Neural cell (in vitro differentiated cells): ENCODE results near the gene P4HA2. TPM values are rescaled to one million over a fixed set of nuclear protein-coding genes. Genes with fewer than 3 reads are reported as not detected.

ENCODE experiments used
- H2AFZ ChIP-seq: fragments of 200-600, 300-800 bp; sonication (generic), shearing (Covaris generic); 2 replicates; pipeline ENCODE4 v1.6.0; 2014; ENCODE audit warnings: low read depth, mild to moderate bottlenecking, antibody characterized with exemption, low read length, moderate library complexity
- H3F3A ChIP-seq: fragments of 200-600 bp; shearing (Covaris generic); 2 replicates; pipeline ENCODE4 v1.6.1; 2016; ENCODE audit warnings: mild to moderate bottlenecking, moderate library complexity, mixed read lengths, antibody characterized with exemption, low read length; ENCODE audit not compliant: insufficient read depth, poor library complexity, severe bottlenecking
- H3K27ac ChIP-seq: fragments of 200-600, 300-800 bp; sonication (generic), shearing (Covaris generic); 2 replicates; pipeline ENCODE4 v1.5.1; 2014; ENCODE audit warnings: mild to moderate bottlenecking, low read length, moderate library complexity
- H3K27me3 ChIP-seq: fragments of 300-800, 200-600 bp; sonication (generic), shearing (Covaris generic); 2 replicates; pipeline ENCODE4 v1.6.0; 2014; ENCODE audit warnings: mild to moderate bottlenecking, low read depth, low read length, moderate library complexity; ENCODE audit not compliant: insufficient read depth
- H3K36me3 ChIP-seq: fragments of 300-800, 200-600 bp; sonication (generic), shearing (Covaris generic); 2 replicates; pipeline ENCODE4 v1.5.1; 2014; ENCODE audit warnings: mild to moderate bottlenecking, antibody characterized with exemption, low read length, moderate library complexity; ENCODE audit not compliant: insufficient read depth
- H3K4me2 ChIP-seq: fragments of 300-800, 200-600 bp; sonication (generic), shearing (Covaris generic); 2 replicates; pipeline ENCODE4 v1.6.0; 2014; ENCODE audit warnings: mild to moderate bottlenecking, low read length
- H3K4me3 ChIP-seq: fragments of 300-800, 200-600 bp; sonication (generic), shearing (Covaris generic); 2 replicates; pipeline ENCODE4 v1.5.1; 2014; ENCODE audit warnings: mild to moderate bottlenecking, low read length, moderate library complexity
- H3K79me2 ChIP-seq: fragments of 200-600 bp; shearing (Covaris generic); replicated peaks from 2 replicates; pipeline ENCODE4 v1.6.0; 2014; ENCODE audit warnings: mild to moderate bottlenecking, low read length, moderate library complexity; ENCODE audit not compliant: insufficient read depth
- H3K9ac ChIP-seq: fragments of 300-800, 200-600 bp; sonication (generic), shearing (Covaris generic); 2 replicates; pipeline ENCODE4 v1.6.1; 2016; ENCODE audit warnings: mild to moderate bottlenecking, low read length, mixed read lengths
- H3K9me2 ChIP-seq: fragments of 200-600 bp; shearing (Covaris generic); 2 replicates; pipeline ENCODE4 v1.6.1; 2016; ENCODE audit warnings: mild to moderate bottlenecking, low read length, mixed read lengths; ENCODE audit not compliant: insufficient read depth
- H3K9me3 ChIP-seq: fragments of 200-600, 300-800 bp; sonication (generic), shearing (Covaris generic); 2 replicates; pipeline ENCODE4 v1.6.1; 2016; ENCODE audit warnings: mild to moderate bottlenecking, mixed run types, low read length, moderate library complexity, mixed read lengths
- H4K20me1 ChIP-seq: fragments of 200-600 bp; shearing (Covaris generic); 2 replicates; pipeline ENCODE4 v1.6.1; 2016; ENCODE audit warnings: mild to moderate bottlenecking, mixed run types; ENCODE audit not compliant: insufficient read depth
- EP300 ChIP-seq: fragments of 450-650 bp; conservative IDR thresholded peaks from 2 replicates; pipeline ENCODE4 v1.6.1; 2014; ENCODE audit warnings: antibody characterized with exemption, mild to moderate bottlenecking, moderate library complexity; ENCODE audit not compliant: poor library complexity, severe bottlenecking
- EZH2 ChIP-seq: fragments of 200-600, 300-800 bp; shearing (Covaris generic), sonication (generic); IDR thresholded peaks from 2 replicates; pipeline ENCODE4 v1.6.1; 2014; ENCODE audit warnings: antibody characterized with exemption, low read length, borderline replicate concordance, mild to moderate bottlenecking; ENCODE audit not compliant: insufficient read depth, poor library complexity, severe bottlenecking
- MXI1 ChIP-seq: fragments of 450-650 bp; conservative IDR thresholded peaks from 2 replicates; pipeline ENCODE4 v1.6.1; 2014; ENCODE audit warnings: antibody characterized with exemption, mild to moderate bottlenecking; ENCODE audit not compliant: poor library complexity, severe bottlenecking
- POLR2AphosphoS5 ChIP-seq: IDR thresholded peaks from 2 replicates; pipeline ENCODE4 v1.6.1; 2012
- RAD21 ChIP-seq: fragments of 450-650 bp; conservative IDR thresholded peaks from 2 replicates; pipeline ENCODE4 v1.6.1; 2014; ENCODE audit warnings: antibody characterized with exemption, mild to moderate bottlenecking, moderate library complexity
- SMC3 ChIP-seq: fragments of 450-650 bp; conservative IDR thresholded peaks from 2 replicates; pipeline ENCODE4 v1.6.1; 2014; ENCODE audit warnings: antibody characterized with exemption, mild to moderate bottlenecking, moderate library complexity; ENCODE audit not compliant: poor library complexity
- TAF1 ChIP-seq: IDR thresholded peaks from 2 replicates; pipeline ENCODE4 v1.6.1; 2012; ENCODE audit warnings: low read depth
- polyA plus RNA-seq: library from polyadenylated mRNA; depleted of rRNA; stranded (reverse); fragments of >200 nt; gene quantifications from 2 replicates; pipeline ENCODE4 v1.2.3, GENCODE V29; 2014
- TF ChIP-seq, protein P1 (sequence below): IDR thresholded peaks from 2 replicates; pipeline ENCODE4 v1.6.1; 2012; ENCODE audit warnings: borderline replicate concordance
- TF ChIP-seq, protein P2 (sequence below): fragments of 450-650 bp; IDR thresholded peaks from 2 replicates; pipeline ENCODE4 v1.5.1; 2014; ENCODE audit warnings: antibody characterized with exemption, mild to moderate bottlenecking, moderate library complexity; ENCODE audit not compliant: poor library complexity, severe bottlenecking

The P4HA2 gene
- polyA plus RNA-seq, 1 donor from 2014 or later: 1.4 TPM

DNA sequence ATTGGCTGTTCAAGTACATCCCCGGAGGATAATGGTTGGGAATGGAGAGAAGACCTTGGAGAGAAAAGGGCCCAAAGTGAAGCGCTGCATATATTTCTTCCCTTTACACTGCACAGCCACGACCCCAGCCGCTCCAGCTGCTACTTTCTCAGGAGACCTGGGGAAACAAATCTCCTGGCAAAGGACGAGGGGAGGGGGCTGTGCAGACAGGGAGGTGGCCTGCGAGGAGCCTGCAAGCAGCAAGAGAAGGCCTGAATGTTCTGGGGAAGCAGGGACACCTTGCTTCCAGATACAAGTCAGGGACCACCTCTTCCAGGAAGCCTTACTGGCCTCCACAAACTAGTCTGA lies 29.1 kb upstream of the P4HA2 start:
- no peak overlapping the region for H3K27ac ChIP-seq
- H2AFZ ChIP-seq: no peak overlapping the region

DNA sequence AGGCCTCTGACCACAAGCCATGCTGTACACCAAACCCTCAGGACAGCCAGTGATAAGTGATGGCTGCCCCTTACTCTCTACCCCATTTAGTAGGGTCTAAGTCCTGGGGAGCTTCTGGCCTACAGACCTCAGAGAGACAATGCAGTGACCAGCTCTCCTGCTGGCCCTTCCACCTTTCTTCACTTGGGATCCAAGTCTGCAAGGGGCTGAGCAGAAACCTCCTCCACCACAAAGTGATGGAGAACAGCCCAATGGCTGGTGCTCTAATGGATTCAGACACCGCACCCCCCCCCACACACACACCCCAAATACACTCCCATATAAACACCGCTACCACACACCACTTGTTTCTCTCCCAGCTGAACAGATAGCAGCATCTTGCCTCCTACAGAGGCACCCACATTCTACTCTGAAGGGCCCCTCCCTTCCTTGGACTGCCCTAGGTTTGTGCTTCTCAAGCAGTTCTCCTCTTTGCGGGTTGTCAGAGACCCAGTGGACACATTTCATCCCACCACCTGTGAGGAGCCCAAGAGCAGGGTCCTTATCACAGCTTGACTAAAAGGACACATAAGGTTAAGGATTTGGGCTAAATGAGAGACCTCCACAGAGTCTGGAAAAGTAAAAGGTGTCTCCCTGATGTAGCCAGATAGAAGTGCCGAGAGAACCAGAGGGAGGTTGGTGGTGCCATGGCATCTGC lies 28.6 kb upstream of the P4HA2 start:
- H2AFZ ChIP-seq: no peak overlapping the region
- H3K36me3 ChIP-seq: no peaks in the 10 kb centered on the region
- H3K27me3 ChIP-seq: peaks cover 12% of the 10 kb centered on the region
- TF ChIP-seq POLR2AphosphoS5: no peak
- TF ChIP-seq SMC3: no peak
- TF ChIP-seq EP300: no peak
- TF ChIP-seq TAF1: no peak
- TF ChIP-seq RAD21: no peak
- TF ChIP-seq, protein P1, sequence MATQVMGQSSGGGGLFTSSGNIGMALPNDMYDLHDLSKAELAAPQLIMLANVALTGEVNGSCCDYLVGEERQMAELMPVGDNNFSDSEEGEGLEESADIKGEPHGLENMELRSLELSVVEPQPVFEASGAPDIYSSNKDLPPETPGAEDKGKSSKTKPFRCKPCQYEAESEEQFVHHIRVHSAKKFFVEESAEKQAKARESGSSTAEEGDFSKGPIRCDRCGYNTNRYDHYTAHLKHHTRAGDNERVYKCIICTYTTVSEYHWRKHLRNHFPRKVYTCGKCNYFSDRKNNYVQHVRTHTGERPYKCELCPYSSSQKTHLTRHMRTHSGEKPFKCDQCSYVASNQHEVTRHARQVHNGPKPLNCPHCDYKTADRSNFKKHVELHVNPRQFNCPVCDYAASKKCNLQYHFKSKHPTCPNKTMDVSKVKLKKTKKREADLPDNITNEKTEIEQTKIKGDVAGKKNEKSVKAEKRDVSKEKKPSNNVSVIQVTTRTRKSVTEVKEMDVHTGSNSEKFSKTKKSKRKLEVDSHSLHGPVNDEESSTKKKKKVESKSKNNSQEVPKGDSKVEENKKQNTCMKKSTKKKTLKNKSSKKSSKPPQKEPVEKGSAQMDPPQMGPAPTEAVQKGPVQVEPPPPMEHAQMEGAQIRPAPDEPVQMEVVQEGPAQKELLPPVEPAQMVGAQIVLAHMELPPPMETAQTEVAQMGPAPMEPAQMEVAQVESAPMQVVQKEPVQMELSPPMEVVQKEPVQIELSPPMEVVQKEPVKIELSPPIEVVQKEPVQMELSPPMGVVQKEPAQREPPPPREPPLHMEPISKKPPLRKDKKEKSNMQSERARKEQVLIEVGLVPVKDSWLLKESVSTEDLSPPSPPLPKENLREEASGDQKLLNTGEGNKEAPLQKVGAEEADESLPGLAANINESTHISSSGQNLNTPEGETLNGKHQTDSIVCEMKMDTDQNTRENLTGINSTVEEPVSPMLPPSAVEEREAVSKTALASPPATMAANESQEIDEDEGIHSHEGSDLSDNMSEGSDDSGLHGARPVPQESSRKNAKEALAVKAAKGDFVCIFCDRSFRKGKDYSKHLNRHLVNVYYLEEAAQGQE: no peak
- TF ChIP-seq, protein P2, sequence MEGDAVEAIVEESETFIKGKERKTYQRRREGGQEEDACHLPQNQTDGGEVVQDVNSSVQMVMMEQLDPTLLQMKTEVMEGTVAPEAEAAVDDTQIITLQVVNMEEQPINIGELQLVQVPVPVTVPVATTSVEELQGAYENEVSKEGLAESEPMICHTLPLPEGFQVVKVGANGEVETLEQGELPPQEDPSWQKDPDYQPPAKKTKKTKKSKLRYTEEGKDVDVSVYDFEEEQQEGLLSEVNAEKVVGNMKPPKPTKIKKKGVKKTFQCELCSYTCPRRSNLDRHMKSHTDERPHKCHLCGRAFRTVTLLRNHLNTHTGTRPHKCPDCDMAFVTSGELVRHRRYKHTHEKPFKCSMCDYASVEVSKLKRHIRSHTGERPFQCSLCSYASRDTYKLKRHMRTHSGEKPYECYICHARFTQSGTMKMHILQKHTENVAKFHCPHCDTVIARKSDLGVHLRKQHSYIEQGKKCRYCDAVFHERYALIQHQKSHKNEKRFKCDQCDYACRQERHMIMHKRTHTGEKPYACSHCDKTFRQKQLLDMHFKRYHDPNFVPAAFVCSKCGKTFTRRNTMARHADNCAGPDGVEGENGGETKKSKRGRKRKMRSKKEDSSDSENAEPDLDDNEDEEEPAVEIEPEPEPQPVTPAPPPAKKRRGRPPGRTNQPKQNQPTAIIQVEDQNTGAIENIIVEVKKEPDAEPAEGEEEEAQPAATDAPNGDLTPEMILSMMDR: no peak
- no peak overlapping the region for H3K4me2 ChIP-seq
- H3K4me3 ChIP-seq: no peak overlapping the region
- no peaks in the 10 kb centered on the region for H3K79me2 ChIP-seq
- H4K20me1 ChIP-seq: no peaks in the 10 kb centered on the region
- H3K27ac ChIP-seq: no peak overlapping the region
- no peaks in the 10 kb centered on the region for H3K9me2 ChIP-seq
- no peak overlapping the region for H3K9ac ChIP-seq
- H3K9me3 ChIP-seq: no peaks in the 10 kb centered on the region
- no peaks in the 10 kb centered on the region for H3F3A ChIP-seq

More for the DNA sequence above, 29.1 kb upstream of the P4HA2 start:
- peaks cover 12% of the 10 kb centered on the region for H3K27me3 ChIP-seq
- H3K36me3 ChIP-seq: no peaks in the 10 kb centered on the region
- no peaks in the 10 kb centered on the region for H3K79me2 ChIP-seq
- no peaks in the 10 kb centered on the region for H3F3A ChIP-seq
- no peaks in the 10 kb centered on the region for H3K9me2 ChIP-seq
- H4K20me1 ChIP-seq: no peaks in the 10 kb centered on the region
- no peak overlapping the region for H3K9ac ChIP-seq
- no peak overlapping the region for H3K4me3 ChIP-seq
- H3K9me3 ChIP-seq: no peaks in the 10 kb centered on the region
- H3K4me2 ChIP-seq: no peak overlapping the region
- no peak for TF ChIP-seq EZH2
- no peak for TF ChIP-seq TAF1
- no peak for TF ChIP-seq MXI1
- no peak for TF ChIP-seq POLR2AphosphoS5
- no peak for TF ChIP-seq RAD21
- TF ChIP-seq, protein P2: no peak
- no peak for TF ChIP-seq EP300
- TF ChIP-seq, protein P1: no peak
- no peak for TF ChIP-seq SMC3
